AG04450 (cell line): ENCODE data around the gene HNRNPA0. TPM values are rescaled to one million over a fixed set of nuclear protein-coding genes. Genes with fewer than 3 reads are reported as not detected.
"Not testable (repeated sequence)": the region's sequence is repeated elsewhere in the genome, so short reads cannot be mapped to it uniquely, and the experiment has no call there.

Experiments used
- CTCF ChIA-PET: fragments of 300-600, 350-600 bp; formaldehyde crosslinking; extraction: SDS; loops from one replicate; lab custom pipeline; 2022; ENCODE audit warnings: antibody characterized with exemption, inconsistent platforms; lab: Charles Lee
- POLR2A ChIA-PET: fragments of 350-600 bp; formaldehyde crosslinking; extraction: SDS; loops from one replicate; lab custom pipeline; 2021; ENCODE audit warnings: antibody characterized with exemption, inconsistent platforms; lab: Yijun Ruan, JAX
- DNase-seq: peaks from one replicate; pipeline ENCODE4 v3.0.0-alpha.2; 2011; ENCODE audit warnings: low read depth, low spot score
- H3K27ac ChIP-seq: one replicate; pipeline ENCODE4 v1.5.1; 2012; ENCODE audit warnings: low read depth, low read length, control low read depth
- H3K27me3 ChIP-seq: one replicate; pipeline ENCODE4 v1.6.0; 2012; ENCODE audit warnings: low read length; ENCODE audit not compliant: control insufficient read depth, insufficient read depth
- H3K4me3 ChIP-seq: 2 replicates; pipeline ENCODE4 v1.5.1; 2011; ENCODE audit warnings: mild to moderate bottlenecking, low read depth, low read length, control low read depth
- H3K9me3 ChIP-seq: 2 replicates; pipeline ENCODE4 v1.5.1; 2012; ENCODE audit warnings: low read length; ENCODE audit not compliant: control insufficient read depth, insufficient read depth
- polyA plus RNA-seq: library from polyadenylated mRNA; depleted of rRNA; stranded (reverse); fragments of >200 nt; gene quantifications from 2 replicates; pipeline ENCODE4 v1.2.3, GENCODE V29; 2011
- TF ChIP-seq, protein P1 (sequence below): IDR thresholded peaks from 2 replicates; pipeline ENCODE4 v1.5.1; 2011; ENCODE audit warnings: low read depth, low read length, control low read depth, inconsistent platforms

HNRNPA0 gene
- polyA plus RNA-seq, 1 experiment = 13.5 TPM

DNA sequence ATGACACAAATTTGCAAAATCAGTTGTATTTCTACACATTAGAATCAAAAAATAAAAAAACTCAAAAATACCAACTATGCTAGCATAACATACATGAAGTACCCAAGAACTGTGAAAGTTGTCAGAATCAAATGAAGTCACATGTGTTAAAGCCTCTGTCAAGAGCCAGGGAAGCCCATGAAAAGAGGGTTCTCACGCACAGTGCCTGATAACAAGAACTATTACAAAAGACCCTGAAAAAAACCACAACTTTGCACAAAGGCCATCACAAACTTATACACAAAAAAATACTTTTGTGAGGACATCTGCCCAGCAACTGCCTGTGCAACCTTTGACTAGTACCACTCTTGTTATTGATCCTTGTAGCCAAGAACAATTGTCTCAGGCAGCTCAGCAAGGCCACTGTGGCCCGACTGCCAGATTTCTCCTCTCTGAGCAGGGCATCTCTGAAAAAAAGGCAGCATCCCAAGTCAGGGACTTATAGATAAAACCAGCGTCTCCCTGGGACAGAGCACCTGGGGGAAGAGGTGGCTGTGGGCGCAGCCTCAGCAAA, 28.9 kb upstream of the HNRNPA0 start:
- TF ChIP-seq, protein P1, sequence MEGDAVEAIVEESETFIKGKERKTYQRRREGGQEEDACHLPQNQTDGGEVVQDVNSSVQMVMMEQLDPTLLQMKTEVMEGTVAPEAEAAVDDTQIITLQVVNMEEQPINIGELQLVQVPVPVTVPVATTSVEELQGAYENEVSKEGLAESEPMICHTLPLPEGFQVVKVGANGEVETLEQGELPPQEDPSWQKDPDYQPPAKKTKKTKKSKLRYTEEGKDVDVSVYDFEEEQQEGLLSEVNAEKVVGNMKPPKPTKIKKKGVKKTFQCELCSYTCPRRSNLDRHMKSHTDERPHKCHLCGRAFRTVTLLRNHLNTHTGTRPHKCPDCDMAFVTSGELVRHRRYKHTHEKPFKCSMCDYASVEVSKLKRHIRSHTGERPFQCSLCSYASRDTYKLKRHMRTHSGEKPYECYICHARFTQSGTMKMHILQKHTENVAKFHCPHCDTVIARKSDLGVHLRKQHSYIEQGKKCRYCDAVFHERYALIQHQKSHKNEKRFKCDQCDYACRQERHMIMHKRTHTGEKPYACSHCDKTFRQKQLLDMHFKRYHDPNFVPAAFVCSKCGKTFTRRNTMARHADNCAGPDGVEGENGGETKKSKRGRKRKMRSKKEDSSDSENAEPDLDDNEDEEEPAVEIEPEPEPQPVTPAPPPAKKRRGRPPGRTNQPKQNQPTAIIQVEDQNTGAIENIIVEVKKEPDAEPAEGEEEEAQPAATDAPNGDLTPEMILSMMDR = no peak
- Histone ChIP-seq H3K4me3 (no peak overlapping the region), H3K27me3 (peaks cover 5% of the 10 kb centered on the region), H3K27ac (no peak overlapping the region), H3K9me3 (no peaks in the 10 kb centered on the region)
- ChIA-PET CTCF (no interaction called here), POLR2A (no interaction called here)
- DNase-seq = no peak

DNA sequence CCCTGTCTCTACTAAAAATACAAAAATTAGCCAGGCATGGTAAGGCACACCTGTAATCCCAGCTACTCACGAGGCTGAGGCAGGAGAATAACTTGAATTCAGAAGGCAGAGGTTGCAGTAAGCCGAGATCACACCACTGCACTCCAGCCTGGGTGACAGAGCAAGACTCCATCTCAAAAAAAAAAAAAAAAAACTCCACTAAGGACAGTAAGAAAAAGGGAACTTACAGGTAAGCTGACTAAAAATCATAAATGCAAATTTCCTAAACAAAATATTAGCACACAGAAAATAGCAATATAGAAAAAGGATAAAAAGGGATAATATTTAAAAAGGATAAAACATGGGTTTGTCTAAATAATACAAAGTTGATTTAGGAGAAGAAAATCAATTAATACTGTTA, 27.9 kb upstream of the HNRNPA0 start:
- H3K27ac ChIP-seq = no peak overlapping the region

DNA sequence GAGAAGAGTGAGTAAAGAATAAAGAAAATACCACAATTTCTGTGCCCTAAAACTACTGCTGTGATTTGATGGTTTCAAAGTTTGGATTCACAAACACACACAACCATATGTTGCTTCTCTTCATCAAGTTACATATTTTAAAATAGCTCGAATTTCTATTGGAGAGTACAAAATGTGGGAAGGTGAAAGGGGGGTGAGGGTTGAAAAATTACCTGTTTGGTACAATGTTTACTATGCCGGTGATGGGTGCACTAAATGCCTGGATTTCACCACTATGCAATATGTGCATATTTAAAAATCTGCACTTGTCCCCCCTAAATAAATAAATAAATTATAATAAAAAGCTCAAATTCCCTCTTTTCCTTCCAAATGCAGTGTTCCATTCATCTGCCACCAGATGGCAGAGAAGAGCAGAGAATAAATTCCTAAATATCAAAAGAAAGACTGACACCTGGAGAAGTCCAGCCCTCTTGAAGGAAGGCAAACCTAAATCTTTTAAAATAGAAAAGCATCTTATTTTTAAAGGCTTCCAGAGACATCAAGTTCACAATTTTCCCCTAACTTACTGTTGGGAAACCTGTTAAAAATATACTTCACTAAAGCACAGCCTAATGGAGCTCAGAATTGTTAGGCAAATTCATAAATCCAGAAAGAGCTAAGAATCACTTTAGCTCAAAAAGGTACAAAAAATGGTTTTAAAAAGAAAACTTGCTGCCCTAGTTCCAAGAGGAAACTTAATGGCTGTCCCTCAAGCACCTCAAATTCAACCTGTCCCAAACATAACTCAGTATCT, 24.8 kb upstream of the HNRNPA0 start:
- TF ChIP-seq, protein P1 = peak; percentile 81
- no peak for DNase-seq
- no peak overlapping the region for H3K4me3 ChIP-seq
- CTCF ChIA-PET = interaction anchor here (0.6 to 2.8 kb wide), 90 partner anchors 9 to 845 kb away, joined by 3 to 39 read pairs (median 5); partner anchors contain the start of genes MYOT and PKD2L2
- no peaks in the 10 kb centered on the region for H3K9me3 ChIP-seq
- POLR2A ChIA-PET = interaction anchor here (0.5 kb wide), 1 partner anchor 241 kb away, joined by 3 read pairs; no protein-coding TSS in a partner anchor
- H3K27me3 ChIP-seq = peaks cover 7% of the 10 kb centered on the region
- H3K27ac ChIP-seq = no peak overlapping the region

More for the DNA sequence above, 27.9 kb upstream of the HNRNPA0 start:
- H3K4me3 ChIP-seq = no peak overlapping the region
- CTCF ChIA-PET = interaction anchor here (0.6 to 0.8 kb wide), 2 partner anchors 351 kb away, joined by 3 to 4 read pairs; no protein-coding TSS in a partner anchor
- DNase-seq = no peak
- POLR2A ChIA-PET = no interaction called here
- H3K27me3 ChIP-seq = peaks cover 5% of the 10 kb centered on the region
- H3K9me3 ChIP-seq = no peaks in the 10 kb centered on the region
- TF ChIP-seq, protein P1 = no peak

DNA sequence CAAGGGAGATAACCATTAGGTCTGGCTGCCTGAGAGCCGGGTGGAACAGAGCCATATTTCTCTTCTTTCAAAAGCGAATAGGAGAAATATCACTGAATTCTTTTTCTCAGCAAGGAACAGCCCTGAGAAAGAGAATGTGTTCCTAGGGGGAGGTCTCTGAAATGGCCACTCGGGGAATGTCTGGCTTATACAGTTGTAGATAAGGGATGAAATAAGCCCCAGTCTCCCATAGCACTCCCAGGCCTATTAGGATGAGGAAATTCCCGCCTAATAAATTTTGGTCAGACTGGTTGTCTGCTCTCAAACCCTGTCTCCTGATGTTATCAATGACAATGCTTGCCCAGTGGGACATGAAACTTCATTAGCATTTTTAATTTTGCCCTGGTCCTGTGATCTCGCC, 13.8 kb upstream of the HNRNPA0 start:
- POLR2A ChIA-PET, H3K4me3 ChIP-seq, DNase-seq, H3K27me3 ChIP-seq, H3K27ac ChIP-seq, H3K9me3 ChIP-seq: not testable (repeated sequence)
- CTCF ChIA-PET = interaction anchor here (0.5 kb wide), 1 partner anchor 179 kb away, joined by 3 read pairs; no protein-coding TSS in a partner anchor

DNA sequence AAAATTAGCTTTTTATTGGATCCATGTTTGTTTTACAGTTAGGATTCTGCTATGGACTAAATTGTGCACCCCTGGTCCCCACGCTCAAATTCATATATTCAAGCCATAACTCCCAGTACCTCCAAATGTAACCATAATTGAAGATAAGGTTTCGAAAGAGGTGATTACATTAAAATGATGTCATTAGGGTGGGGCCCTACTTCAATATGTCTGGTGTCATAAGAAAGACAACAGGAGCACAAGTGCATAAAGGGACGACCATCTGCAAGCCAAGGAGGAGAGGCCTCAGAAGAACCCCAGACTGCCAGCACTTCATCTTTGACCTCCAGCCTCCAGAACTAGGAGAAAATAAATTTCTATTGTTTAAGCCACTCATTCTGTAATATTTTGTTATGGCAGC, 7.4 kb upstream of the HNRNPA0 start:
- CTCF ChIA-PET = interaction anchor here (0.8 to 3.8 kb wide), 4 partner anchors 10 to 19 kb away, joined by 3 to 23 read pairs (median 4); no protein-coding TSS in a partner anchor
- no peaks in the 10 kb centered on the region for H3K9me3 ChIP-seq
- peaks cover 2% of the 10 kb centered on the region for H3K27me3 ChIP-seq
- DNase-seq = no peak
- POLR2A ChIA-PET = no interaction called here
- H3K27ac ChIP-seq = no peak overlapping the region
- H3K4me3 ChIP-seq = no peak overlapping the region
- TF ChIP-seq, protein P1 = no peak
